Testis (tissue), 2 donors: ENCODE data around the gene PTGER2.

Experiments used
- CTCF ChIP-seq, 3 experiments: fragments of 450-650 bp in 2 of 3; fragments of 200-600 bp in 1 of 3; sonication (generic) in 1 of 3; IDR thresholded peaks; one replicate each; pipeline ENCODE4 v1.5.1; 2016 to 2019; ENCODE audit warnings: antibody characterized with exemption in 3 of 3, mild to moderate bottlenecking in 2 of 3, moderate library complexity in 1 of 3
- POLR2A ChIP-seq: fragments of 450-650 bp; IDR thresholded peaks from one replicate; pipeline ENCODE4 v1.6.1; 2017; ENCODE audit warnings: antibody characterized with exemption, mild to moderate bottlenecking, moderate library complexity

GRCh38 chr14:52349731-52350130, 35.6 kb downstream of the PTGER2 start:
- TF ChIP-seq CTCF (IDR thresholded peaks at IDR 0.05) (no peak), POLR2A (no peak)
